Uterus (tissue), 2 donors: ENCODE data around the gene ATP11B.

Experiments used
- POLR2A ChIP-seq, 2 donors: fragments of 450-650 bp; IDR thresholded peaks; one replicate each; pipeline ENCODE4 v1.6.1; 2016; ENCODE audit warnings: antibody characterized with exemption in 2 of 2, mild to moderate bottlenecking in 1 of 2, moderate library complexity in 1 of 2
- TF ChIP-seq, protein P1 (sequence below), 4 experiments: fragments of 200-600 bp in 2 of 4; fragments of 450-650 bp in 2 of 4; sonication (generic) in 2 of 4; IDR thresholded peaks; one replicate each; pipeline ENCODE4 v1.5.1; 2016 to 2019; ENCODE audit warnings: antibody characterized with exemption in 4 of 4, mild to moderate bottlenecking in 2 of 4, moderate library complexity in 1 of 4

DNA sequence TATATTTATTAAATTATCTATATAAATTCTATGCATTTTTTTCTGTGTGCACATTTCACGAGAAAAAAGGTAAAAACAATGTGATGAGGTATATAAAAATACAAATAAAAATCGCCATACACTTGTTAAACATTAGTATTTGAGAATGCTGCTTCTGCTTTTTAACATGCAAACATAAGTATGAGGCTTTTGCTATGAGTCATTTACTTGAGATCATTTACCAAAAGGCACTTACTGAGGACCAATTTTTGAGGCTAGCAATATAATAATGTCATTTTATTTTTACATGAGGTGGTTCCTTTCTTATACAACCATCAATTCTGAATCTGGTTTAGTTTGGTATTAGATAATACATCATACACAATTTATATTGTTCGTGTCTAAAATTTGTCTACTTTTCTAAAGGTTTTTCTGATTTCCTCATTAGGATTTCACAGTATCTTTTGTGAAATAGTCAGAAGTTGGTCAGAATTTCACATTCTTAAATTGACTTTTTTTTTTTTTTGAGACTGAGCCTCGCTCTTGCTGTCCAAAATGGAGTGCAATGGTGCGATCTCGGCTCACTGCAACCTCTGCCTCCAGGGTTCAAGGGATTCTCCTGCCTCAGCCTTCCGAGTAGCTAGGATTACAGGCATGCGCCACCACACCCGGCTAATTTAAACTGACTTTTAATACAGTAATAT is 161.4 kb downstream of the ATP11B start:
- TF ChIP-seq, protein P1, sequence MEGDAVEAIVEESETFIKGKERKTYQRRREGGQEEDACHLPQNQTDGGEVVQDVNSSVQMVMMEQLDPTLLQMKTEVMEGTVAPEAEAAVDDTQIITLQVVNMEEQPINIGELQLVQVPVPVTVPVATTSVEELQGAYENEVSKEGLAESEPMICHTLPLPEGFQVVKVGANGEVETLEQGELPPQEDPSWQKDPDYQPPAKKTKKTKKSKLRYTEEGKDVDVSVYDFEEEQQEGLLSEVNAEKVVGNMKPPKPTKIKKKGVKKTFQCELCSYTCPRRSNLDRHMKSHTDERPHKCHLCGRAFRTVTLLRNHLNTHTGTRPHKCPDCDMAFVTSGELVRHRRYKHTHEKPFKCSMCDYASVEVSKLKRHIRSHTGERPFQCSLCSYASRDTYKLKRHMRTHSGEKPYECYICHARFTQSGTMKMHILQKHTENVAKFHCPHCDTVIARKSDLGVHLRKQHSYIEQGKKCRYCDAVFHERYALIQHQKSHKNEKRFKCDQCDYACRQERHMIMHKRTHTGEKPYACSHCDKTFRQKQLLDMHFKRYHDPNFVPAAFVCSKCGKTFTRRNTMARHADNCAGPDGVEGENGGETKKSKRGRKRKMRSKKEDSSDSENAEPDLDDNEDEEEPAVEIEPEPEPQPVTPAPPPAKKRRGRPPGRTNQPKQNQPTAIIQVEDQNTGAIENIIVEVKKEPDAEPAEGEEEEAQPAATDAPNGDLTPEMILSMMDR (IDR thresholded peaks at IDR 0.05): no peak
- no peak for TF ChIP-seq POLR2A (IDR thresholded peaks at IDR 0.05)
